Measurements from ENCODE around the gene PRKCD.

Gene PRKCD

DNA sequence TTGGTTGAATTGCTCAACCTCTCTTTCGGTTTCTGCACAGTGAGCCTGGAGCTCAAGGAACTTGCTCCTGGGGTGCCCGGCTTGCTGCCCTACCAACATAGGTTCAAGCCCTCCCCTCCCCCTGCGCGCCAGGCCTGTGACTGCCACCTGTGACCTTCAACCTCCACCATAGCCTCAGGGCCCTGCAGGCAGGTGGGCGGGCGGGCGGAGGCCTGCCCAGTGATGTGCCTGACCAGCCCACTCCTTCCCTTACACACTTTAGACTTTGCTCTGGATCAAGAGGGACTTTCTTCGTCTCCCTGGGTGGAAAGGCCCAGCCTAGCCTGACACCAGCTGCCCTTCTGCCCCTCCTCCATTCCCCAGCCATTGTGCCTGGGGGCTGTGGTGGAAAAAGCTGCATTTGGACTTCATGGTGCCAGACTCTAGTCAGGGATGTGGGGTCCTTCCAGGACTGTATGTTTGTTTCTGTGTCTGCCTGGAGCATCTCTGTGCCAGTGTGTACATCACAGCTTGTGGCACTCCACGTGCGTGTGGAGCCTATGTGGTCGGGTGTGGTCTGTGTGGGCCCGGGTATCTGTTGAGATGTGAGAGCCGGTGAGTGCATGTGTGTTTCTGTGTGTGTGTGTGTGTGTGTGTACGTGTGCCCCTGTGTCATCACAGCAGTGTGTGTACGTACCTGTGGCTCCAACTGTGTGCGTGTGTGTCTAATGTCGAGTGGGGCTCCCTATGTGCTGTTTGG, 9.5 kb downstream of the PRKCD start:
- peak in 1 of 2 donors; percentile 14 for DNase-seq (ENCODE audit: low read depth in 2 of 2)

DNA sequence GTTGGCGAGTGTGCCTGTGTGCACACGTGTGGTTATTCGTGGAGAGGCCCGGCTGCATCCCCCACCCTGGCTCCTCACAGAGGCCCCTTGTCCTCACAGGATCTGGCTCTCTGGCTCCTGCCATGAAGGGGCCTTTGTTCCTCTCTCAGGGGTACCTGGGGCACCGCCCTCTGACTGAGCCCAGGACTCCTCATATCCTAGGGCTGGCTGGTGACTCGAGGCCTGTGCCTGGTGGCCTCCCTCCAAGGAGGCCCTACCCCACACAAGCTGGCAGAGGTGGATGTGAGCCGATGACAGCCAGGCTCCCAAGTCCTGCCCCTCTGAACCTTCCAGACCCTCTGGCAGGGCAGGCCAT, 10.0 kb downstream of the PRKCD start:
- DNase-seq (ENCODE audit: low read depth in 2 of 2), result no peak

DNA sequence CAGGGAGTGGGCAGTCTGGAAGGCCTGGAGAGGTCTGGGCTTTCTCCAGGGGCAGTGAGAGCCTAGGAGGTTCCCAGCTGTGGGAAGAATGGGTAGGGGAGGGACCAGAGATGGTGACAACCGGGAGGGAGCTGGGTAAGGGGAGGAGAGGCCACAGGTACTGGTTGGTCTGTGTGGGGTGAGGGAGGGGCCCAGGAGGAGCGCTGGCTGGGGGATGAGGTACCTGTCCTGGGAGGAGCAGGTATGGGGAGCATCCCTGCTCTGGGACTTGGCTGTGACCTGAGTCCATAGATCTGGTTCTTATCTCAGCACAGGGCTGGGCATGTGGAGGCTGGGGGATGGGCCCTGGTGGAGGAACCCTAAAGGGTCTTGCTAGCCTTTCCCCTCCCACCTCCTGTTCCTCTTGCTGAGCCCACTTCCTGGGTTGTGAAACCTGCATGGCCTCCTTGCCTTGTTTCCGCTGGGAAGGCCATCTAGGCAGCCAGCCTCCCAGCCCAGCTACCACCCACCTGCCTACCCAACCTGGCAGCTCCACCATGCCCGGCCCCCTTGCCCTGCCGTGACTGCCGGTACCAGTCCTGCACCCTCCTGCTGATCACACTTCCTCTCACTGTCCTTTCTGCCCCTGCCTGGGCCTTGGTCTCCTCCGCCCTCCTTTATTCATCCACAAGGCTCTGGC, 11.0 kb downstream of the PRKCD start:
- no peak for DNase-seq (ENCODE audit: low read depth in 2 of 2)

GRCh38 chr3:53173107-53173506, 12.1 kb downstream of the PRKCD start:
- DNase-seq (ENCODE audit: low read depth in 2 of 2), result no peak

GRCh38 chr3:53174346-53175250, 13.6 kb downstream of the PRKCD start:
- DNase-seq (ENCODE audit: low read depth in 2 of 2), result no peak

GRCh38 chr3:53175613-53176540, 14.9 kb downstream of the PRKCD start:
- DNase-seq (ENCODE audit: low read depth in 2 of 2), result no peak

DNA sequence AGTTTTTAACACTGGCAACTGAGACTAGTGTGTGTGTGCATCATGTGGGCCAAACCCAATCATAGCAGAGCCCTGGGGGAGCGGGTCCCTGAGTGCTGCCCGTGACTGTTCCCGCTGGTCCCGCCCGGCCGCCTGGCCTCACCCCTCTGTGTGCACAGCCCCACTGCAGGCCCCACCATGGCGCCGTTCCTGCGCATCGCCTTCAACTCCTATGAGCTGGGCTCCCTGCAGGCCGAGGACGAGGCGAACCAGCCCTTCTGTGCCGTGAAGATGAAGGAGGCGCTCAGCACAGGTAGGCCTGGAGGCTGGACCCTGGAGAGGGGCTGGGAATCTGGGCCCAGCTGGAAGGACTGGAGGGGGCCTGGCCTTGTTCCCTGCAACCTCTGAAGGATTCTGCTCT, 17.2 kb downstream of the PRKCD start:
- DNase-seq (ENCODE audit: low read depth in 2 of 2), result no peak

DNA sequence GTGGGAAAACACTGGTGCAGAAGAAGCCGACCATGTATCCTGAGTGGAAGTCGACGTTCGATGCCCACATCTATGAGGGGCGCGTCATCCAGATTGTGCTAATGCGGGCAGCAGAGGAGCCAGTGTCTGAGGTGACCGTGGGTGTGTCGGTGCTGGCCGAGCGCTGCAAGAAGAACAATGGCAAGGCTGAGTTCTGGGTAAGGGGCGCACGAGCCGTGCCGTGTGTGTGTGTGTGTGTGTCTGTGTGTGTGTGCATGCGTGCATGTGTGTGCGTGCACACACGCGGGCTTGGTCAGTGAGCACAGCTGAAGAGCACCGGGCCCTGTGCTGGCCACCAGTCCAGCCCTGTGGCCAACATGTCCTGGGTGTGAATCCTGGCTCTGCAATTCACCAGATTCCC, 18.6 kb downstream of the PRKCD start:
- no peak for DNase-seq (ENCODE audit: low read depth in 2 of 2)

- DNase-seq (ENCODE audit: low read depth in 2 of 2), result no peak
Observed at GRCh38 chr3:53180305-53181023, 19.5 kb downstream of the PRKCD start.

GRCh38 chr3:53181024-53181371, 20.0 kb downstream of the PRKCD start:
- DNase-seq (ENCODE audit: low read depth in 2 of 2), result no peak

GRCh38 chr3:53181528-53181927, 20.5 kb downstream of the PRKCD start:
- DNase-seq (ENCODE audit: low read depth in 2 of 2), result no peak

DNA sequence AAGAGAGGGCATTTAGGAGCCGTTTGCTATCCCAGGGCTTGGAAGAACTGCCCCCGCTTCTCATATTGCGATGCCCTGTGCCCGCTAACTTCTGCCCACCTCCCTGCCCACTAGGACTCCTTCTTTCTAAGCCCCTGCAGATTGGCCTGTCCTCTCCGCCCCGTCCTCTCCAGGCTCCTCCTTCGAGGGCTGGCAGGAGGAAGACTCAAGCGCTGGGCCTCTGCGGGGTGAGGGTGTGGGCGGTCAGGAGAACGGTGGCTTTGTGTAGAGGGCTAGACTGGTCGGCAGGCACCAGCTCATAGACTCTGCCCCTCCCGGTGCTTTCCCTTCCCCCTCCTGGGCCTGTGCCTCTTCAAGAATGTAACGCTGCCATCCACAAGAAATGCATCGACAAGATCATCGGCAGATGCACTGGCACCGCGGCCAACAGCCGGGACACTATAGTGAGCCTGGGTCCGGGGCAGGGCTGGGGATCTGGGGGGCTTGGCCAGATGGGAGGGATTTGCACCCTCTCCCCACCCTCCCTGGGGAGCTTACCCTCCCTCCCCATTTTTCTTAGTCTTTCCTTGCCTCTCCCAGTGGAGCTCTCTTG, 21.9 kb downstream of the PRKCD start:
- no peak for DNase-seq (ENCODE audit: low read depth in 2 of 2)

- DNase-seq (ENCODE audit: low read depth in 2 of 2), result no peak
Observed at GRCh38 chr3:53183514-53183913, 22.5 kb downstream of the PRKCD start.

GRCh38 chr3:53184701-53185100, 23.7 kb downstream of the PRKCD start:
- no peak for DNase-seq (ENCODE audit: low read depth in 2 of 2)

GRCh38 chr3:53185761-53186465, 24.9 kb downstream of the PRKCD start:
- DNase-seq (ENCODE audit: low read depth in 2 of 2), result no peak

DNA sequence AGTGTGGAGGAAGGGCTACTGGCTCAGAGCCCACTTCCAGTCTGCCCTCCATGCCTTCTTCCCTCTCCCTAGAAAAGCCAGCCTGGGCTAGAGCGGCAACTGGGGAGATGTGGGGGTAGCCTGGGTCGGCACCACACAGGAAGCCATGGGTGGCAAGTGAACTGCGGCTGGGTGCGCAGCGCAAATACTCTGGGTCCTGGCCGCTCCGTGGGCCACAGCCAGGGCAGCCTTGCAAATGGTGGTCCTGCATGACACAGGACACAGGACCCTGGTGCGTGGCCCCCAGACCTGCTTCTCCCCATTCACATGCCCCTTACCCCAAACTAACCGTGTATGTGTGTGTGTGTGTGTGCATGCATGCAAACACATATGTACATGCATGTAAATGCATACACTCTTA, 25.7 kb downstream of the PRKCD start:
- DNase-seq (ENCODE audit: low read depth in 2 of 2), result no peak

DNA sequence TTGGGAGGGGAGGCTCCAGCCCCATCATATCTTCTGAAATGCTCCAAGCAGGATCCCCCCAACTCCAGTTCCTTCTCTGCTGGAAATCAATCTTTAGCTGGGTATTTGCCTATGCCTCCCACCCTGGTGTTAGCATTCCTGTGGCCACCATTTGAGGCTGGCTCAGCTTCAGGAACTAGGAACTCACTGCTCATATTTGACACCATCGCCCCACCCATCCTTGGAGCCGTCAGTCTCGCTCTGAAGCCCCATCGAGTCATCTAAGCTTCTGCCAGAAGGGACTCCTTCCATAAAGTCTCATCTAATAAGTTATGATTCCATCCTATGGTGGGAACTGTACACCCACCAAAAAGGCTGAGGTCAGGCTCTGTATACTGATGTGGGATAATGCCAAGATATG, 26.4 kb downstream of the PRKCD start:
- no peak for DNase-seq (ENCODE audit: low read depth in 2 of 2)

- DNase-seq (ENCODE audit: low read depth in 2 of 2), result no peak
Observed at GRCh38 chr3:53188136-53188685, 27.2 kb downstream of the PRKCD start.

- DNase-seq (ENCODE audit: low read depth in 2 of 2), result no peak
Observed at GRCh38 chr3:53188720-53189119, 27.7 kb downstream of the PRKCD start.

GRCh38 chr3:53189276-53189675, 28.3 kb downstream of the PRKCD start:
- DNase-seq (ENCODE audit: low read depth in 2 of 2), result no peak

Data from stimulated activated CD8-positive, alpha-beta memory T cell treated with anti-CD3 and anti-CD28 coated beads, Interleukin-2, amount 100 ng/mL, for 48 hours (primary cell).